Vagina (tissue), 2 donors: ENCODE measurements around the gene BRD3.

Experiments
- CTCF ChIP-seq, 3 experiments: fragments of 450-650 bp in 2 of 3; fragments of 200-600 bp in 1 of 3; sonication (generic) in 1 of 3; IDR thresholded peaks; one replicate each; pipeline ENCODE4 v1.5.1; 2017 to 2019; ENCODE audit warnings: antibody characterized with exemption in 3 of 3, mild to moderate bottlenecking in 2 of 3, moderate library complexity in 2 of 3
- POLR2A ChIP-seq, 2 donors: fragments of 450-650 bp; IDR thresholded peaks; one replicate each; pipeline ENCODE4 v1.6.1; 2017; ENCODE audit warnings: antibody characterized with exemption in 2 of 2, mild to moderate bottlenecking in 2 of 2, moderate library complexity in 2 of 2

- no peak for TF ChIP-seq CTCF (IDR thresholded peaks at IDR 0.05)
- no peak for TF ChIP-seq POLR2A (IDR thresholded peaks at IDR 0.05)
Measured at GRCh38 chr9:134024214-134024792, 43.5 kb downstream of the BRD3 start.
